ENCODE data around the gene SLIT1. TPM values are rescaled to one million over a fixed set of nuclear protein-coding genes. Genes with fewer than 3 reads are reported as not detected.

The SLIT1 gene
- total and polyA plus RNA-seq, 2 of the 8 experiments (the other 6 are each of a cell fraction or from before 2014, with no cell fraction given) = 0.70 to 0.88 TPM

DNA sequence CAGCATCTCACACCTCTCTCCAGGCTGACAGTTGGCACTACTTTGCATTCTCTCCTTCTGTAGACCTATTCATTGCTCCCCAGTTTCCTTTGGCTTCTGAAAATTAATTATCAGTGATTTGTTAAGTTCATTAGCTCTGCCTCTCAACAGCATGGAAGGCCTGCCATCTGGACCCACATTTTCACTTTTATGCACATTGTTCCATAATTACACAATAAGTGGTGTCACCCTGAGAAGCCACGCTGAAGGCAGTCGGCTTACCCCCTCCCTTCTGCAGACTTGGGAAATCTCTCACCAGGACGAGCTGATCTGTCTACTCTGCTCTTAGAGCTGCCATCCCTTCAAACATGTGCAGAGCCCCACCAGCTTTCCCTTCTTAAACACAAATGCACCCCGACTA lies 64.7 kb downstream of the SLIT1 start:
- TF ChIP-seq TCF12 (IDR thresholded peaks at IDR 0.05; ENCODE audit: low read depth, low read length) (no peak), TAF7 (optimal IDR thresholded peaks at IDR 0.05; ENCODE audit: borderline replicate concordance, low read depth, low read length) (no peak), EGR1 (IDR thresholded peaks at IDR 0.05; ENCODE audit: borderline replicate concordance, low read depth, low read length) (no peak), CEBPB (IDR thresholded peaks at IDR 0.05; ENCODE audit: low read depth, low read length) (no peak), JUND (IDR thresholded peaks at IDR 0.05; ENCODE audit: low read length) (no peak)
- TF ChIP-seq, protein P1, sequence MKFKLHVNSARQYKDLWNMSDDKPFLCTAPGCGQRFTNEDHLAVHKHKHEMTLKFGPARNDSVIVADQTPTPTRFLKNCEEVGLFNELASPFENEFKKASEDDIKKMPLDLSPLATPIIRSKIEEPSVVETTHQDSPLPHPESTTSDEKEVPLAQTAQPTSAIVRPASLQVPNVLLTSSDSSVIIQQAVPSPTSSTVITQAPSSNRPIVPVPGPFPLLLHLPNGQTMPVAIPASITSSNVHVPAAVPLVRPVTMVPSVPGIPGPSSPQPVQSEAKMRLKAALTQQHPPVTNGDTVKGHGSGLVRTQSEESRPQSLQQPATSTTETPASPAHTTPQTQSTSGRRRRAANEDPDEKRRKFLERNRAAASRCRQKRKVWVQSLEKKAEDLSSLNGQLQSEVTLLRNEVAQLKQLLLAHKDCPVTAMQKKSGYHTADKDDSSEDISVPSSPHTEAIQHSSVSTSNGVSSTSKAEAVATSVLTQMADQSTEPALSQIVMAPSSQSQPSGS (IDR thresholded peaks at IDR 0.05; ENCODE audit: low read length) = no peak
- Histone ChIP-seq H2BK5ac (ENCODE audit: low read depth, low read length) (no peak overlapping the region), H3K9me3 (ENCODE audit: insufficient read depth in 2 of 2, low read depth in 1 of 2, low read length in 1 of 2) (no peaks in the 10 kb centered on the region), H3K9ac (replicated peaks in 1 of 4; ENCODE audit: extremely low read depth in 1 of 4, low read depth in 3 of 4, low read length in 3 of 4) (no peak overlapping the region), H4K8ac (ENCODE audit: extremely low read depth, insufficient read depth, low read length) (no peak overlapping the region), H4K5ac (ENCODE audit: insufficient read length, low read depth, low read length) (no peak overlapping the region), H3K4me3 (ENCODE audit: extremely low read depth in 1 of 4, insufficient read depth in 2 of 4, low read depth in 3 of 4, low read length in 4 of 4) (no peak overlapping the region), H2BK120ac (replicated peaks; ENCODE audit: low read depth, low read length) (no peak overlapping the region), H3K23me2 (ENCODE audit: low read depth, low read length) (no peaks in the 10 kb centered on the region), H3K18ac (ENCODE audit: extremely low read depth, low read length) (no peak overlapping the region), H4K20me1 (replicated peaks in 1 of 2; ENCODE audit: control insufficient read depth in 1 of 2, insufficient read depth in 2 of 2, low read length in 2 of 2) (no peaks in the 10 kb centered on the region), H2BK12ac (ENCODE audit: low read depth, low read length) (no peak overlapping the region), H3K79me1 (ENCODE audit: low read depth, low read length) (no peaks in the 10 kb centered on the region), H3K4me2 (ENCODE audit: insufficient read depth in 1 of 2, low read depth in 2 of 2, low read length in 2 of 2) (no peak overlapping the region), H4K91ac (replicated peaks; ENCODE audit: insufficient read length, low read length) (no peak overlapping the region), H3K27me3 (replicated peaks in 1 of 4; ENCODE audit: control insufficient read depth in 3 of 4, extremely low read depth in 1 of 4, insufficient read depth in 3 of 4, low read length in 3 of 4) (no peaks in the 10 kb centered on the region), H2AFZ (ENCODE audit: low read length) (no peak overlapping the region), H3K4ac (replicated peaks; ENCODE audit: insufficient read length, low read depth, low read length) (no peak overlapping the region), H3K4me1 (replicated peaks in 1 of 4; ENCODE audit: control insufficient read depth in 3 of 4, insufficient read depth in 4 of 4, low read length in 3 of 4) (peaks cover 0 to 4% (median under 1%) of the 10 kb centered on the region in 4 experiments; a peak in 3 of 7 replicates), H3K56ac (replicated peaks; ENCODE audit: insufficient read length, low read depth, low read length) (no peak overlapping the region), H2BK15ac (ENCODE audit: low read length) (no peak overlapping the region), H3K14ac (ENCODE audit: insufficient read length) (no peak overlapping the region), H3K79me2 (ENCODE audit: control insufficient read depth in 1 of 2, insufficient read depth in 2 of 2, low read length in 2 of 2) (no peaks in the 10 kb centered on the region), H3K27ac (ENCODE audit: low read depth, low read length) (no peak overlapping the region), H3K23ac (ENCODE audit: insufficient read length) (no peak overlapping the region), H3K36me3 (ENCODE audit: control insufficient read depth in 2 of 4, insufficient read depth in 4 of 4, low read length in 3 of 4) (no peaks in the 10 kb centered on the region), H2AK5ac (ENCODE audit: low read depth, low read length) (no peak overlapping the region), H2BK20ac (ENCODE audit: low read length) (no peak overlapping the region)
- WGBS, 2 experiments (ENCODE audit: extremely low coverage in 1 of 2, insufficient coverage in 1 of 2, insufficient read length in 1 of 2, insufficient replicate concordance in 2 of 2, low coverage in 1 of 2, low lambda C conversion rate in 2 of 2, missing lambda C conversion rate in 1 of 2) = 85% methylated on average over 4 of the region's 4 CpGs; no CpG with 5 or more reads in 1 of the 2 experiments
- CTCF ChIA-PET (ENCODE audit: partially characterized antibody) = interaction anchor here (0.8 to 43.6 kb wide), 8 partner anchors 11 to 298 kb away, joined by 3 to 759 read pairs (median 4); no protein-coding TSS in a partner anchor
- DNase-seq (ENCODE audit: low read depth in 1 of 2, low spot score in 2 of 2) (no peak), FAIRE-seq (no peak)
- POLR2A ChIA-PET (ENCODE audit: partially characterized antibody) = no interaction called here

Data from H1 (cell line).